GM23338 (cell line): Measurements from ENCODE around the gene FAM89A. TPM values are rescaled to one million over a fixed set of nuclear protein-coding genes. Genes with fewer than 3 reads are reported as not detected.

Experiments used
- CREB1 ChIP-seq: fragments of 250-450 bp; sonication (Bioruptor Pico); IDR thresholded peaks from 2 replicates; pipeline ENCODE4 v1.5.0; 2020; ENCODE audit warnings: low read depth, mild to moderate bottlenecking, moderate library complexity
- ZNF114 ChIP-seq: fragments of 250-450 bp; sonication (Bioruptor Pico); IDR thresholded peaks from 2 replicates; pipeline ENCODE4 v1.5.0; 2020; ENCODE audit warnings: mild to moderate bottlenecking, moderate library complexity
- microRNA counts: library from miRNA; unstranded; fragments of <30 nt; microRNA quantifications from one replicate; lab custom pipeline; 2017
- polyA plus RNA-seq: library from polyadenylated mRNA; unstranded; fragments of >200 nt; fragmentation: Nextera tagmentation; extraction: Ambion mirVana; gene quantifications from 2 replicates; pipeline ENCODE4 v1.2.1, GENCODE V29; 2016
- total RNA-seq: library from RNA; depleted of rRNA; stranded (reverse); fragments of >200 nt; shearing (Covaris generic); gene quantifications from 2 replicates; pipeline ENCODE4 v1.2.3, GENCODE V29; 2014; rRNA removed

FAM89A gene
- total and polyA plus RNA-seq, 2 experiments from 2014 or later: 3.2 to 3.8 TPM

GRCh38 chr1:230970432-230970831, 69.6 kb downstream of the FAM89A start (continued):
- no peak for TF ChIP-seq ZNF114
- TF ChIP-seq CREB1: no peak

MicroRNA genes within 50 kb of the gene (microRNA counts, 767-probe panel; counts per million panel counts)
- not detected for microRNA hsa-miR-1182 (lab: Ali Mortazavi, UCI)

Other genes starting within 250 kb of the FAM89A start
- 46.5 and 46.6 TPM in 2 replicates for gene C1orf198, start 171.7 kb downstream of the FAM89A start, total RNA-seq
- gene C1orf198, start 171.7 kb downstream of the FAM89A start, polyA plus RNA-seq: 14.9 and 15.2 TPM in 2 replicates
- gene TTC13, start 61.4 kb downstream of the FAM89A start, total RNA-seq: 9.4 and 13.5 TPM in 2 replicates
- 3.8 and 4.9 TPM in 2 replicates for gene TTC13, start 61.4 kb downstream of the FAM89A start, polyA plus RNA-seq
- 10.4 and 18.8 TPM in 2 replicates for gene ARV1, start 61.2 kb downstream of the FAM89A start, total RNA-seq
- gene ARV1, start 61.2 kb downstream of the FAM89A start, polyA plus RNA-seq: 20.0 and 22.7 TPM in 2 replicates
- 0.03 TPM in 1 of 2 replicates, not detected in the other for gene TRIM67, start 121.8 kb upstream of the FAM89A start, total RNA-seq
- gene TRIM67, start 121.8 kb upstream of the FAM89A start, polyA plus RNA-seq: not detected in 2 replicates
- gene GNPAT, start 201.0 kb upstream of the FAM89A start, total RNA-seq: 45.4 and 46.2 TPM in 2 replicates
- 28.8 and 32.8 TPM in 2 replicates for gene GNPAT, start 201.0 kb upstream of the FAM89A start, polyA plus RNA-seq